HPDE6-E6E7 (cell line): ENCODE data around the gene TXLNB.
"Not testable (repeated sequence)": the region's sequence is repeated elsewhere in the genome, so short reads cannot be mapped to it uniquely, and the experiment has no call there.

Experiments
- DNase-seq: peaks from one replicate; pipeline ENCODE4 v3.0.0; 2011; ENCODE audit warnings: missing footprints; ENCODE audit errors: extremely low spot score

The TXLNB gene

DNA sequence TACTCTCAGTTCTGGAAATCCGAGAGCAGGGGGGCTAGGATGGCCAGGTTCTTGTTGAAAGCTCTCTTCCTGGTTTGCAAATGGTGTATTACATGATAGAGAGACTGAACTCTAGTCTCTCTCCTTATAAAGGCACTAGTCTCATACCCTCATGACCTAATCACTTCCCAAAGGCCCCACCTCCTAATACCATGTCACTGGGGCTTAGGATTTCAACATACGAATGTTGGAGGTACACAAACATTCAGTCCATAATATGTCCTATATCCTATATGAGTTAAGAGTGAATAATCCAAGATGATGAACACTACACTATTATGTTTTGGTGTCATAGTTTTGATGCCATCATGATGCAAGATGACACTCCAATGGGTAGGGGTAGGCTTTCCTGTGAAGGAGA, 20.0 kb upstream of the TXLNB start:
- DNase-seq = no peak

DNA sequence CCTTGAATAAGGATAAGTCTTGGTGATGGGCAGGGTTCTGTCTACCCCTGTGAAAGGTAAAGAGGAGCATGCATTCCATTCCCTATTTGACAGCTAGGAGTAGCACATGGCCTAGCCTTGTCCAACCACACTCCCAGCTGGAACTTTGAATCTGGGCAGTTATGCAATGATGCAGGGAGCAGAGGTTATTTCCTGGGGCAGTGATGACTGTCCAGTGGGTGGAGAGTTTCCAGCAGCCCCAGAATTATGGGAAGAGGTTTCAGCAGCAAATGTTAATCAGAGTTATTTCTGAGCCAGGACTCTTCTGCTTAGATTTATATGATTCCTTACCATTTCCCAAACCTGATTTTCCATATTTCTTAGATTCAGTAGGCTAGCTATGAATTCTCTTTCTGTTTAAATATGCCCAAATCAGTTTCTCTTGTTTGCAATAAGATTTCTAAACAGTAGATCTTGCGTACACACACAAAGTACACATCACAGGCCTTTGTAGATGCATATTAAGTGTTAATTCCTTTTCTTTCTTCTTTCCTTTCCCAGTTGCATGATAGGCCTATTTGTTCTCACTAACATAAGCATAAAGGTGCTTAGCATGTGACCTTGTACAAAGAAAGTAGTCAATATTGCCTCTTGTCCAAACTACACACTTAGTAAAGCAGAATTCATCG, 17.3 kb upstream of the TXLNB start:
- DNase-seq = no peak

DNA sequence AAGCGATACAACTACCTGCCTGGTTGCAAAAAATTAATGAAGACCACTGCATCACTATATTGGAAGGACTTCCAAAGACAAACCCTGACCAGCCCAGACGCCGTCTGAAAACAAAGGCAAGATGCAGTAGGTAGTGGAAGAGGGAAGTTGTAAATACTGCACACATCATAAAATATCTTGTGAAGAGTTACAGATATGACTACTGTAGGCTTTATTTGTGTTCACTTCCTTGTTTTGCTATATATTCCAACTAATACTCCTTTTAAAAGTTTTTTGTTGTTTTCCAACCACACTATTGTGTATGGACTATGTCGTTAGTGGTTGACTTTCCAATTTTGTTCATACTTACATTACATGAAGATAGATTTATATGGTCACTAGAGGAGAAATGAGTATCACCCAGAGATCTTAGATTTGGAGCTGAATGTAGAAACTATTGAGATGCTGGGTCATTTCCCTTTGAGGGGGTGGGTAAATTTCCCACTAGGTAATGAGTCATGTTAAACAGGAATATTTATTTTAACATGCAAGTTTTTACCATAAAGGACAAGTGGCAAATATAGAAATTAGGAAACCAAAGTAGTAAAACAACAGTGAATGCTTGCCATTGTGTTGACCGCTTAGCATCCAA, 16.6 kb upstream of the TXLNB start:
- DNase-seq = no peak

DNA sequence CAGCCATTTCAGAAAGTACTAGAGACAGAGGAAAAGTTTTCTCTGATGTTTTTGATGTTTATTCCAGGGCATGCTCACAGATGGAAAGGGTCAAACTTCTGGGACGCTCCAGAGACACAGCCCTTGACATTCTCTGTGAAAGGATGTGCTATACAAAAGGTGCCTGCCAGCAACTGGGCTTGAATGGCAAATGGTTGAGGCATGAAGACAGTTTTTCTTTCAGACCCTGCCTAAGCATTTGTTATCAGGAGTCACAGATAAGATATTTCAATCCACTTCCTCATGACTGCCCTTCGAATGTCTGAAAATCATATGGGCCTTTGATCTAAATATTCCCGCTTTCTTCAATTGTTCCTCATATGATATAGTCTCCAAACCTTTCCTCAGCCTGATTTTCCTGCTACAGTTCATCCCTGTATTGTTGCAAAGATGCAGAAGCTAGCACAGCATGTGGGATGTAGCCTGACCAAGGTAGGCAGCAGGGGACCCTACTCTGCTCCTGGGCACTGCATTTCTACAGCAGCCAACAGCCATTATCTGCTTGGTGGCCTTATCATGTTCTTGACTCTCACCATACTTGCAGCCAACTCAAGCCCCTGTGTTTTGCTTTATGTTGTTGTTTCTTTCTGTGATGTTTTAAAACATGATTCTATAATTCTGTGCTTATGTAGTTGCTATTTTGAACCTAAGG, 14.6 kb upstream of the TXLNB start:
- DNase-seq = no peak

DNA sequence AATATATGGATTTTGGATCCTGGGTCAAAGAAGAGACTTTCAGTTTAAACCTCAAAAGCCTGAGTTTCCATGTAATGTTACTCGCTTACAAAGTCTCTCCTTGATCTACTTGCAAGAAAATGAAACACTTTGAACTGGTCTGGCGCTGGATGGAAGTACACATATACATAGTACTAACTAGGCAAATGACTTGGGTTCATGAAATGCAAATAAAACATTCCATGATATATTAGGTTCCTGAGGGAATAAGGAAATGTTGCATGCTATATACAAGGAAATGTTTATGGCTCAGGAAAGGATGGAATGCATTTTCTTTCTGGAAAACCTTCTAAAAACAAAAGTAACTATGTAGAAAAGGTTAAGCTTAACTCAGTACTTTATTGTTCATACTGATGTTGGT, 11.4 kb upstream of the TXLNB start:
- no peak for DNase-seq

DNA sequence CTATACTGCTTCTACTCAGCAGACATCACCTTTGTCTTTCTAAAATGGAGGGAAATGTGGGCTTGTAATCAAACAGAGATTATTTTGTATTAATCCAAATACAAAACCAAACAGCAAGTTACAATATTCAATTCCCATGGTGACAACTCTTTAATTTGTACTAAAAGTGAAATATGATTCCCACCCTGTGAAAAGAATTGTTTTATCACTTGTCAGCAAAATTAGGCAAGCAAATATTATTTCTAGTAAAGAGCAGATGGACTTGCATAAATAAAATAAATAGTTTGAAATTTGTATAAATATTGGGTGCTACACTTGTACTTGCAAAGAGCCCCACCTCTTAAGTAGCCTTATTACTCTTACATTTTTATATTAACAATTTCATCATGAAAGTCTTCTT, 6.1 kb upstream of the TXLNB start:
- no peak for DNase-seq

DNA sequence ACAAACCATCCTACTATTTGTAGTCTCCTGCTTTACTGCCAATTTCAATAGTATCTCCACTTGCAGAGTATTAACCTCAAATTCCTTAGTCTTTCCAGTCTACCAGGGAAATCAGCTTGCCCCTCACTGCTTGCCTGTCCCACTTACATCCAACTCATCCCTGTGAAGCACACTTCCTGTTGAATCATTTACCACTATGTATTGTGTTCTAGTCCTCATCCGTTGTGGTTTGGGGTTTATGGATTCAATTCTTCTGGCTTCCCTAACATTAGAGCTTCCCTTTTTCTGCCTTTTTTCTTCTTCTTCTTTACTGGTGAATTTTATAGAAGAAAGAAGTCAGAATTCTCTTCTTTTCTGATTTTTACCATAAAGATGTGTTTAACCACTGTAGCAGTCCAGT, 5.1 kb upstream of the TXLNB start:
- no peak for DNase-seq

DNA sequence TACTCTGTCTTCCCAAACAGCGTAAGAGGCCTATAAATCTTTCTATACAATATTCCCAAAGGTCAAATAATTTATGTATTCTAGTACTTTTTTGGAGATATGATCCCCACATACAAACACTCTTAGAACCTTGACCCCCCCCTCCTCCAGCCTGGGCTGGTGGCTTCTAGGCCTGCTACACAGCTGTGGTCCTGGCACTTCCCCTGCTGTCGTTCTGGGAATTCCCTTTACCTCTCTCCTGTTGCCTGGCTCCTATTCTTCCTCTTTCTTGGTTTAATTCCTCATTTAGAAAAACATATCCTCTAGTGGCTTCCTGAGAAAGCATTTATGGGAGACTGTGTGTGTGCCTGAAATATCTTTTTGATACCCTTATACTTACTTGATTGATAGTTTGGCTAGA, 4.1 kb upstream of the TXLNB start:
- no peak for DNase-seq

DNA sequence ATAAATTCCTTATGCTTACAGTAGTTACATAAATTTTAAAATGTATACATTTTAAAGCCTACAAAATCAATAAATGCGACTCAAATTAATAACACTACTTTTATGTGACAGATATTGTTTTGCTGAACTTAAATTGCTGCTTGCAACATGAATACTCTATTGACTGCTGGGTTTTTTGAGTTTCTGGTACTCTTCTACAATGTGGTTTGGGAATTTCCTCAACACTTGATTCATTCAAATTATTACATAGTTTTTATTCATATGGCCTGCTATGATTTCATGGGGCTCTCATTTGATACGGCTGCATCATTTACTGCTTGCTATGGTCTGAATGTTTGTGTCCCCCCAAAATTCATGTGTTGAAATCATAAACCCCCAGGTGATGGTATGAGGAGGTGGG, 2.3 kb upstream of the TXLNB start:
- no peak for DNase-seq

DNA sequence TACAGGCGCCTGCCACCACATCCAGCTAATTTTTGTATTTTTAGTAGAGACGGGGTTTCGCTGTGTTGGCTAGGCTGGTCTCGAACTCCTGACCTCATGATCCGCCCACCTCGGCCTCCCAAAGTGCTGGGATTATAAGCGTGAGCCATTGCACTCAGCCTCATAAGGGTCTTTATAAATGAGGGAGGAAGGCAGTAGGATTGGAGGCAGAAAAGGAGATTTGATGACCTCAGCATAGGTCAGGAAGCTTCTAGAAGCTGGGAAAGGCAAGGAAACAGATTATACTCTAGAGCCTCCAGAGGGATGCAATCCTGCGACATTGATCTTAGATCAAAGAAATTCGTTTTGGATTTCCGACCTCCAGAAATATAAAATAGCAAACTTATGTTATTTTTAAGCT, 1.4 kb upstream of the TXLNB start:
- not testable (repeated sequence) for DNase-seq

DNA sequence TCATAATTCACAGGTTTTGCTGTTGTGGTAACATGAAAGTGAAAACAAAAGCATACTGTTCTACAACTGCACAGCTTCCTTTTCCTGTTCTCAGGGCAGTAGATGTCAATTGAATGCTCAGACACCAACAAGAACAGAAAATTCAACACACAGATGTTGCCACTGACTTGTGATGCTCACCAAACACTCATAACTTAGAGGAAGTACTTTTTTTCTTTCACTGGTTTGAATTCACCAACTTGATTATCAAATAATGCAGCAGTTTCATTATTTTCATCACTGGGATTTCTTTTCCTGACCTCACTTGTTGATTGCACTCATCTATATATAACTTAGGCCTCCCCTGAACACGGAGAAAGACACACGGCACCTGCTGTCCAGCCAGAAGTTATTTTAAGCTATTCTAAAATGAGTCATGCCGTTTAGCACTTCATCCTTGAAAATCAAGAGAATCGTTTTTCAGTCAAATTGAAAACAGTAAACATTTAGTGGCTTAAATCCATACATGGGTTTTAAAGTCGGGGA, 949 bp downstream of the TXLNB start:
- DNase-seq = no peak

DNA sequence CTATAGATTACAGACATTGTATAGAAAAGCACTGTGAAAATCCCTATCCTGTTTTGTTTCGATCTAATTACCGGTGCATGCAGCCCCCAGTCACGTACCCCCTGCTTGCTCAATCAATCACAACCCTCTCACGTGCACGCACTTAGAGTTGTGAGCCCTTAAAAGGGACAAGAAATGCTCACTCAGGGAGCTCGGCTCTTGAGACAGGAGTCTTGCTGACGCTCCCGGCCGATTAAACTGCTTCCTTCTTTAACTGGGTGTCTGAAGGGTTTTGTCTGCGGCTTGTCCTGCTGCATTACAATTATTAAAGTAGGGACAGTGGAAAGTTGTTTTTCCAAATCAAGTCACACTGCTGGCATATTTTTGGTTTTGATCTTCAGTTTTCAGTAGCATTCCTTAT, 2.6 kb downstream of the TXLNB start:
- DNase-seq = no peak

DNA sequence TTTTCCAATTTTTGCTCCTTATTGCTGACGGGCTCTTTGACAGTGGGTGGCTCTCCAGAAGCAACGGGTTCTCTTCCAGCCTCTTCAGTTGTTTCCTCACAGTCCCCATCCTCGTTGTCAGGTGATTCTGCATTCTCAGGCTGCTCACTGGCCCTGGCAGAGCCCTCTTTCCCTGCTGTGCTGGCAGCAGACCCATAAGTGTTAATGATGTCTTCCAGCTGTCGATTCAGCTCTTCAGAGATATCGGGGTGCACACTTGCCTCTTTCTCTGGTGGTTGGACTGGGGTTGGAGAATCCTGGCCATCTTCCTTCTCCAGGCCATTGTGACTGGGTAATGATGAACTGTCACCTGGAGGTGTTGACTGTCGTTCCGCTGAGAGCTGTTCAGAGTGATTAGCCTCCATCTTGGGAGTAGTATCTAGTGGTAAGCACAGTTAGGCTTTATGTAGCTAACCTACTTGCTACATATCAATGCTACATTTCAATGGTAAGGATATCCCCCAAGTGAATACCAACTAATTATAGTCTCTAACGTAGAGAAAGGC, 3.2 kb downstream of the TXLNB start:
- DNase-seq = no peak

DNA sequence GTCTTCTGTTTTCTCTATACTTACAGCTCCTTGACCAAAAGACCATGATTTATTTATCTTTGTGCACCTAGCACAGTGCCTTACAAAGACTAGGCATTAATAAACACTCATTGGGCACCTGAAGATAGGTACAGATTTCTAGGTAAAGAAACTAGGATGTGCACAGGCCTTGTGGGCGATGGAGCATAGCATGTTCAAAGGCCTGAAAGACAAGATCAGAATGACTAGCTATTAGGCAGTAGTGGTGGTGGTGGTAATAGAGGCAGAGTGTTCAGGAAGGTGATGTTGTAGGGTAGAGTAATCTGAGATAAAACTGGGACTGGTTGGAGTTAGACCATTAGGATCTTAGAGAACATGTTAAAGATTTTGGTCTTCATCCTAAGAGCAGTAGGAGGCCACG, 3.9 kb downstream of the TXLNB start:
- no peak for DNase-seq

DNA sequence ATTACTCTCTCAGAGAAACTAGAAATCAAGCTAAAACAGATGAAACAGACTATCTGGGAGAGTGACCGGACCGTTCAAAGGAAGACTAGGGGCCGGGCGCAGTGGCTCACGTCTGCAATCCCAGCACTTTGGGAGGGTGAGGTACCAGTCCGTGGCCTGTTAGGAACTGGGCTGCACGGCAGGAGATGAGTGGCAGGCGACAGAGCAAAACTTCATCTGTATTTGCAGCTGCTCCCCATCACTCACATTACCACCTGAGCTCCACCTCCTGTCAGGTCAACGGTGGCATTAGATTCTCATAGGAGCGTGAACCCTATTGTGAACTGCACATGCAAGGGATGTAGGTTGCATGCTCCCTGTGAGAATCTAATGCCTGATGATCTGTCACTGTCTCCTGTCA, 5.4 kb downstream of the TXLNB start:
- DNase-seq = not testable (repeated sequence)

DNA sequence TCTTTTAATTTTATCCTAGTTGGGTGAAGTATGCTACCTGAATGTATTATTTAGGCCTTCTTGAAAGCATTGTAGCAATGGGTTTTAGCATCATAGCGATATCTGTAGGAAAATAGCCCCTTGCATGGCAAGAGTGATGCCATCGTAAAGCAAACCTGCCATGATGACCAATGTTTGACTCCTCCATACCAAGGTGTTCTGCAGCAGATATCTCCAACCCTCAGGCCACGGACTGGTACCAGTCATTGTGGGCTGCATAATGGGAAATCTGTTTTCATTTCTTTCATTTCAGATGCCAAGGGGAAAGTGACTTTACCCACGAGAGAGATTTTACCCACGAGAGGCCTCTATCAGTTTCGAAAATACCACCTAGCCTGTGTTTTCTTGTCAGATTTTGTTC, 6.2 kb downstream of the TXLNB start:
- DNase-seq = no peak

DNA sequence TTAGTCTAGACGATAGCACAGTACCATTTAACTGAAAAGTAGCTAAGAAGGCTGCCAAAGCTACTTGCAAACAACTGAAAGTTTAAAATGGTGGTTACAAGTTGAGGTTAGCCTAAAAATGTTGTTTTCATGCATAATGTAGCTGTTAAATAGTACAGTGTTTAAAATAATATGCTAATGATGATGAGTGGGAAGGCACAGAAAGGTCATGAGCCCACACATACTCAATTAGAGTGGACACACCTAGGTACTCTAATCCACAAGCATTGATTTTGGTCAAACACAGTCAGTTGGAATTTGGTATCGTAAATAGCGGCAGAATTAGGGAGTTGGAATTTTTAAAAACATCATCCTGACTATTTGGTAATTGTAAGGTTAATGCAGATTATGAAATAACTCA, 7.0 kb downstream of the TXLNB start:
- no peak for DNase-seq

DNA sequence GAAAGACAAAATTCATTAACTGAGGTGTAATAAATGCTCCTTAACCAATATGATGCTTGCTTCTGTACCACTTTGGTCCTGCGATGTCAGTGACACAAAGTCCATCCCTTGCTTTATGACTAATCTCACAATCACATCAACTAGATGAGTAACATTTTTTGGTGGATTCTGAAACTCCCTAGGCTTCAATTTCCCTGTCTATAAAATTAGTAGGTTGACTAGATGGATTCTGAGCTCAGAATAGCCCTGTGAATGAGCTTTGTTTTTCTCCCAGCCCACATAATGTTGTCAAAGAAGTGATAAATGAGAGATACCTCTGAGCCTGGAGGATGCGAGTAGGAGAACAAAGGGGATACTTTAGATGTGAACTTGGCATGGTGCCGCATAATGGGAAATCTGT, 9.1 kb downstream of the TXLNB start:
- DNase-seq = no peak

DNA sequence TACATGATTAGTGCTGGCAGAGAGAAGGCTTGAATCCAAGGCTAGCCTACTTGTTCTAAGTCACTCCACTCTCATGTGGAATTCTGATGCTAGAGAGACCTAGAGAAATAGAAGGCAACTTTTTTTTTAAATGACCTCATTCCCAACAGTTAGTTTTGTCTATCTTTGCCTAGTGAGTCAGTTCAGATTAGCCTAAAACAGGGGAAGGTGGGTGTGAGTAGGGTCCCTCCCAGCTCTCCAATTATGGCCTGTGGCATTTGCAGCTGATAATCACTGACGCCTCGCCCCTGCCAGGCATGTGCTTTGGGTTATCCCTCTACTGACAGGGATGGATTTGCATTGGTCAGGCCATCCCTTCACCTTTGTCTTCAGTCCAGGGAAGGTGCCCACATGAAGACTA, 13.6 kb downstream of the TXLNB start:
- DNase-seq = no peak

DNA sequence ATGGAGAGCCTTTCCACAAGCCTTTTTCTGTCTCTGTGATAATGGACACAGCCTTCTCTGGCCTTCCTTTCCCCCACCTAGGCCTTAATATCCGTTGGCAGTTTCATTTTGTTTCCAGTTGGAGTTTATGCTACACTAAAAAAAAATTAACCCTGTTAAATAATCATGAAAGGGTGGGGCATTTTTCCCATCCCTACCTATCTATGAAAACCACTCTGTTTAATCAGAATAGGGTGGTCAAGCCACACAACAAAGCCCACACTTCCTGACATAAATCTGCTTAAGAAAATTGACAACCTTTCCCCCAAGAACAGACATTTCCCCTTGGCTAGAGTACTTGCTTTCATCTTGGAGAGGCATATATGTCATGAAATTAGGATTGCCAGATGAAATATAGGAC, 14.2 kb downstream of the TXLNB start:
- DNase-seq = no peak

DNA sequence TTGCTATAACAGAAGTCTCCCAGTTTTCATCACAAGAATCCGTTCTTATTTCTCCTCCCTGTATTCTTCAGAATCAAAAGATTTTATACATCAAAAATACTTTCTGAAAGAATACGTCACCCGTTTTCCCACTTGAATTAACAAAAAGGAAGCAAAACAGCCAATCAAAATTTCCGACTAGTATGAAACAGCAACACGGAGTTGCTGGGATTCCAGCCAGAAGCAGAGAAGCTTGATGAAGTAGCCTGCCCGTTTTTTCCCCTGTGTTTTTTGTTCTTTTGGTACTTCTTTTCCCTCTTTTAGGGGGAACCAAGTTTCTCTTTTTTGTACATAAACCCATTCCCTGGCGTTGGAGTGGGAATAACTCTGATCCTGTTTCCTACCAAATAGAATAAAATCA, 14.6 kb downstream of the TXLNB start:
- DNase-seq = no peak

DNA sequence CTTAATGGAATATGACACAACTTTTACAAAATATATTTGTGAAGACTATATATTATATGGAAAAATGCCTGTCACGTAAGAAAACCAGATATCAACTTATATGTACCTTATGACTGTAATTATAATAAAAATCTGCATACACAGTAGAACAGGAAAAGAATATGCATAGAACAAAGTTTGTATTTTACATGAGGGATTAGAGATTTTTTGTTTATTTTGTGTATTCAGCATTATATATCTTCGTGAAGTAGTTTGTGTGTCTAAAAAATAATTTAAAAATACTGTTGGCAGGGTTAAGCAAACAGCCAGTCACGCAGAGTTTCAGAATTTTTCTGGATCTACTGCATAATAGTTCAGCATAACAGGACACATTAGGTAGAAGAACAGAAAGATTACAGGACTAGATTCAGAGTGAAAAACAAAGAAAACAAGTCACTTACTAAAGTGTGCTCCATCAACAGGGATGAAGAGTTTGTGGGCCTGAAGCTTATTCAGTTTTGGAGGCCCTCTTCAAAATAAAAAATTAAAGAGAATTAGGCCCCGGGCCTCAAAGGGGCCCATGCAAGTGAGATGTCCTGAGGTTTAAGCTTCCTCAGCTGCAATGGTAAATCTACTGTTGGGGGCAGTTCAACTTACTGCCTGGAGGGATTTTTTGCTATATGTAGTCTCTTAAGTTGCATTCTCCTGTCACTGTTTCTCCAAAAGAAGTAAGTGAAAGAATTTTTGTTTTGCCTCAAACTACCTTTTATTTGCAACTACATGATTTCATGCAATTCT, 16.3 kb downstream of the TXLNB start:
- DNase-seq = no peak
